Coronary artery (tissue), 2 donors: ENCODE results near the gene ZNF689.
"Not testable (repeated sequence)": the region's sequence is repeated elsewhere in the genome, so short reads cannot be mapped to it uniquely, and the experiment has no call there.

Experiments used
- DNase-seq: peaks from one replicate; pipeline ENCODE4 v3.0.0-alpha.2; 2017; ENCODE audit warnings: low spot score
- H3K27ac ChIP-seq, 2 donors: fragments of 200-600 bp; sonication (generic); one replicate each; pipeline ENCODE4 v1.5.1; 2016 to 2019
- H3K4me3 ChIP-seq: fragments of 200-600 bp; sonication (generic); 2 replicates; pipeline ENCODE4 v1.5.1; 2016; ENCODE audit warnings: mild to moderate bottlenecking, moderate library complexity
- CTCF ChIP-seq: fragments of 200-600 bp; sonication (generic); IDR thresholded peaks from one replicate; pipeline ENCODE4 v1.5.1; 2019; ENCODE audit warnings: antibody characterized with exemption

ZNF689 gene

DNA sequence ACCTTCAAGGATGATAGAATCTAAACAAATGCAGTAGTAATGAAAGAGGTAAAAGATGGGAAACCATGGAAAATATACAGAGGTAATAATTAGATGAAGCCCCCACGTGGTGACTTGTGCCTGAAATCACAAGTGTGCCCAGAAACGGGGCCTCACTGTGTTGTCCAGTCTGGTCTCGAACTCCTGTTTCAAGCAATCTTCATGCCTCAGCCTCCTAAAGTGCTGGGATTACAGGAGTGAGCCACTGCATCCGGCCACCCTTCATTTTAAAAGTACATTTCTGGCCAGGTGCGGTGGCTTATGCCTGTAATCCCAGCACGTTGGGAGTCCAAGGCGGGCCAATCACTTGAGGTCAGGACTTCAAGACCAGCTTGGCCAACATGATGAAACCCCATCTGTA lies 26.4 kb upstream of the ZNF689 start:
- no peak for DNase-seq
- H3K4me3 ChIP-seq, result no peak overlapping the region
- no peak overlapping the region for H3K27ac ChIP-seq
- TF ChIP-seq CTCF, result no peak

DNA sequence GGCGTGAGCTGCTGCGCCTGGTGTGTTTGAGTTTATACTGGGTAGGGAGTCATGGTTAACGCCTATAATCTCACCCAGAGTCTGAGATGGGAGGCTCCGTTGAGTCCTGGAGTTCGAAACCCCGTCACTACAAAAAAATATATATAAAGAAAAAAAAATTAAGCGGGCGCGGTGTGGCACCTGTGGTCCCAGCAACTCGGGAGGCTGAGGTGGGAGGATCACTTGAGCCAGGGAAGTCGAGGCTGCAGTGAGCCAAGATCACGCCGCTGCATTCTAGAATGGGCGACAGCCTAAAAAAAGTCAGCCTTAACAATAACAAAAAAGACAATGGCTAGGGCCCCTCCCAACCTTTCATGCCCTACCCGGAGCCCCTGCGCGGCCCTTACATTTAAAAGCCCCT lies 23.3 kb upstream of the ZNF689 start:
- DNase-seq, result no peak
- no peak for TF ChIP-seq CTCF
- peak overlapping the region; percentile 75 to 96 for H3K27ac ChIP-seq
- peak overlapping the region; percentile 85 for H3K4me3 ChIP-seq

GRCh38 chr16:30632454-30632853 lies 22.3 kb upstream of the ZNF689 start:
- H3K27ac ChIP-seq, H3K4me3 ChIP-seq, DNase-seq: not testable (repeated sequence)

- peak; percentile 80 for TF ChIP-seq CTCF
- Histone ChIP-seq H3K4me3 (peak overlapping the region; percentile 29), H3K27ac (no peak overlapping the region)
- no peak for DNase-seq
Measured at GRCh38 chr16:30628628-30629540, 18.7 kb upstream of the ZNF689 start.

- Histone ChIP-seq H3K27ac (no peak overlapping the region), H3K4me3 (no peak overlapping the region)
- DNase-seq, result no peak
- TF ChIP-seq CTCF, result no peak
Measured at GRCh38 chr16:30626236-30626635, 16.0 kb upstream of the ZNF689 start.

- no peak for TF ChIP-seq CTCF
- Histone ChIP-seq H3K4me3 (no peak overlapping the region), H3K27ac (no peak overlapping the region)
- DNase-seq, result no peak
Measured at GRCh38 chr16:30623536-30624283, 13.5 kb upstream of the ZNF689 start.

DNA sequence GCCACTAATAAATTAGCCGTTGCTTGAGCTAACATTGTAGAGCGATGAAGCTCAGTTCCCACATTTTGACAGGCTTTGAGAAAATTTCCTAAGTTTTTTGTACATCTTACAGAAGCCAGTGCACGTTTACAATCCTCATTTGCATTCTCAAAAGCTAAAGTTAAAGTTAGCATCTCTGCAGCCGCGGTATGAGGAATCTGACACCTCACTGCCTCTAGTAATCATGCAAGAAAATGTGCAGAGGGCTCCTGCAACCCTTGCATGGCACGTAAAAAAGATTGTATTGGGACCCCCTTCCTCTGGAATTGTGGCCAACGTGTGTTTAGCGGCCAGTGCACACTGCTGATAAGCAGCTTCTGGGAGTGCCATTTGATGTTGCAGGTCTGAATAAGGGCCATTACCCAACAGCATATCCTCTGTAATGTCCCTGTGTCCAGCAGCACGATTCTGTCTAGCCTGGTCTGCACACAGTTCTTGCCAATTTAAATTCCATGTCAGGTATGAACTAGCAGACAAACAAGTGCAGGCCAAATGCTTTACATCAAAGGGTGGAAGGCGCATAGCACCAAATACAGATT lies 12.4 kb upstream of the ZNF689 start:
- no peak overlapping the region for H3K27ac ChIP-seq
- TF ChIP-seq CTCF, result no peak
- DNase-seq, result no peak
- H3K4me3 ChIP-seq, result no peak overlapping the region
